B cell (primary cell): ENCODE results near the gene TAF11L5.

Experiments
- CTCF ChIP-seq: fragments of 200-600 bp; IDR thresholded peaks from one replicate; pipeline ENCODE4 v1.8.0; 2022; ENCODE audit warnings: antibody characterized with exemption, mild to moderate bottlenecking
- EZH2 ChIP-seq: IDR thresholded peaks from 2 replicates; pipeline ENCODE4 v1.6.1; 2012; ENCODE audit warnings: borderline replicate concordance, low read depth, mild to moderate bottlenecking, moderate library complexity, low read length; ENCODE audit not compliant: insufficient read depth, poor library complexity, severe bottlenecking

GRCh38 chr5:17492770-17493169, 32.3 kb upstream of the TAF11L5 start:
- TF ChIP-seq EZH2 (no peak), CTCF (no peak)
